Ascending aorta (tissue), 2 donors: Measurements from ENCODE around the gene FUT9. TPM values are rescaled to one million over a fixed set of nuclear protein-coding genes. Genes with fewer than 3 reads are reported as not detected.

Experiments
- DNase-seq, 2 donors: peaks; one replicate each; pipeline ENCODE4 v3.0.0-alpha.2; 2019; ENCODE audit warnings: low spot score in 2 of 2
- H3K27ac ChIP-seq, 2 donors: fragments of 200-600 bp; sonication (generic); one replicate each; pipeline ENCODE4 v1.5.1; 2016 to 2017; ENCODE audit warnings: mild to moderate bottlenecking in 1 of 2
- H3K27me3 ChIP-seq: fragments of 200-600 bp; sonication (generic); one replicate; pipeline ENCODE4 v1.5.1; 2017
- H3K36me3 ChIP-seq, 2 donors: fragments of 200-600 bp; sonication (generic); one replicate each; pipeline ENCODE4 v1.5.1; 2016
- H3K4me1 ChIP-seq, 2 donors: fragments of 200-600 bp; sonication (generic); one replicate each; pipeline ENCODE4 v1.5.1; 2016 to 2017; ENCODE audit warnings: mild to moderate bottlenecking in 1 of 2
- H3K4me3 ChIP-seq, 2 donors: fragments of 200-600 bp; sonication (generic); one replicate each; pipeline ENCODE4 v1.5.1; 2016 to 2017; ENCODE audit warnings: mild to moderate bottlenecking in 1 of 2
- H3K9me3 ChIP-seq, 2 donors: fragments of 200-600 bp; sonication (generic); one replicate each; pipeline ENCODE4 v1.5.1; 2016
- CTCF ChIP-seq, 3 experiments: fragments of 200-600 bp in 2 of 3; fragments of 450-650 bp in 1 of 3; sonication (generic) in 2 of 3; IDR thresholded peaks; one replicate each; pipeline ENCODE4 v1.5.1; 2016 to 2019; ENCODE audit warnings: antibody characterized with exemption in 3 of 3, mild to moderate bottlenecking in 1 of 3, moderate library complexity in 1 of 3
- intact Hi-C: fragments of 100-400 bp; cut with DNase I; formaldehyde crosslinking; loops from one replicate; pipeline ENCODE4 v1.15.1; 2023
- total RNA-seq: library from RNA; depleted of rRNA; stranded (reverse); fragments of >200 nt; gene quantifications from one replicate; pipeline ENCODE4 v1.1.0, GENCODE V29; 2016

FUT9 gene
- total RNA-seq, 1 donor from 2014 or later, result not detected

- Histone ChIP-seq H3K27me3 (no peaks in the 10 kb centered on the region), H3K36me3 (no peaks in the 10 kb centered on the region), H3K27ac (no peak overlapping the region), H3K4me3 (no peak overlapping the region), H3K9me3 (peaks cover 0 to 4% of the 10 kb centered on the region in 2 donors), H3K4me1 (no peaks in the 10 kb centered on the region)
- no peak for TF ChIP-seq CTCF (IDR thresholded peaks at IDR 0.05)
- no peak for DNase-seq
- intact Hi-C loops, result no loop called here
Measured at GRCh38 chr6:96124778-96125177, 109.0 kb downstream of the FUT9 start.

DNA sequence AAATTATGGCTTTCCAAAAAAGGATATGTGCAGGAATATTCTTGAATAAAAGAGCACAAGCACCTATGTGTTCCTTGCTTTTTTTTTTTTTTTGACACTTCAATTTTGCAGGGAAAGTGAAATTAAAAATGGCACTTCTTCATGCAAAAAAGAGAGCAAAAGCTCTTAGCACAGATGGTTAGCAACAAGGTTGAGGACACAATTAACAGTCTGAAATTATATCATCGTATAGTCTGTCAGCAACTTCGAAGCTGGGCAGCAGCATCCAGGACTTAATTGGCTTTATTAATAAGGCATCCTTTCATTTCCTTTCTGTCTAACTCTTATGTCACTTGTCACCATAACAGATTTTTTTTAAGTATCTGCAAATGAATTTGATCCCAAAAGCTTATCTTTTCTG, 122.6 kb downstream of the FUT9 start:
- no peak for DNase-seq
- Histone ChIP-seq H3K36me3 (no peaks in the 10 kb centered on the region), H3K4me3 (no peak overlapping the region), H3K27me3 (no peaks in the 10 kb centered on the region), H3K9me3 (no peaks in the 10 kb centered on the region), H3K27ac (no peak overlapping the region), H3K4me1 (no peaks in the 10 kb centered on the region)
- no peak for TF ChIP-seq CTCF (IDR thresholded peaks at IDR 0.05)
- intact Hi-C loops, result no loop called here

DNA sequence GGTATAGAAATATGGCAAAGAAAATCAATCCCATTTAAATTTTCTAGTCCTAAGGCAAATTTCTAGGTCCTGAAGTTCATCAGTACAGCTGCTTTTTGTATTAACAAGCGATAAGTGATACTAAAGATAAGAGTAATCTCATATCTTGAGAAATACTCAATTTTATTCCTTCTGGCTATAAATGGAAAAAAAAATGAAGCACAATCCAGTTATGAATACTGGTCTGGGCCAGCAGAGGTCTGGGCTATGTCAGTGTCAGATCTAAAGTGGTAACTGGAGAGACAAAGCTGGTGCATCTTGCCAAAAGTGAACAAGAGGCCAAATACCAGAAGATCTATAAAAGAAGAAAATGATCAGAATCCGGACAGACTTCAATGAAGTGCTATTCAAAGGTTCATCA, 126.4 kb downstream of the FUT9 start:
- no peaks in the 10 kb centered on the region for H3K4me1 ChIP-seq
- H3K36me3 ChIP-seq, result no peaks in the 10 kb centered on the region
- no peaks in the 10 kb centered on the region for H3K9me3 ChIP-seq
- no peak for DNase-seq
- no peak for TF ChIP-seq CTCF (IDR thresholded peaks at IDR 0.05)
- H3K27me3 ChIP-seq, result no peaks in the 10 kb centered on the region
- intact Hi-C loops, result no loop called here
- no peak overlapping the region for H3K4me3 ChIP-seq
- no peak overlapping the region for H3K27ac ChIP-seq

DNA sequence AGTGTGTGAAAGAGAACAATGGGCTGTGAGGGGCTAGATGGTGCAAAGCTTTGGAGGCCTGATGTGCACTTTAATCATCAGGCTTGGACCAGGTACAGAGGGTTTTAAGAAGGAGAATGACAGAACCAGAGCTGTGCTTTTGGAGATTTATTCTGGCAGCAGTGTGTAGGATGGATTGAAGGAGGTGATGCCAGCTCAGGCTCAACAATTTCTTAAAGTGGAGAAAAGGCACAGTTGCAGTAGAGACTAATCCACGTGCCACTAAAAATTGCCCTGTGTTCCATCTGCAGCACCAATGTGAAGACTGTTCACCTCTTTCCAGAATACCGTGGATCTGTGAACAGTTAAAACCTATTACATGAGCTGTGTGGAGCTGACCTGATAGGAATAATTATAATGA, 134.7 kb downstream of the FUT9 start:
- no peaks in the 10 kb centered on the region for H3K9me3 ChIP-seq
- H3K4me3 ChIP-seq, result no peak overlapping the region
- no peak overlapping the region for H3K27ac ChIP-seq
- no peaks in the 10 kb centered on the region for H3K27me3 ChIP-seq
- intact Hi-C loops, result no loop called here
- no peaks in the 10 kb centered on the region for H3K4me1 ChIP-seq
- no peak for TF ChIP-seq CTCF (IDR thresholded peaks at IDR 0.05)
- no peaks in the 10 kb centered on the region for H3K36me3 ChIP-seq
- no peak for DNase-seq

DNA sequence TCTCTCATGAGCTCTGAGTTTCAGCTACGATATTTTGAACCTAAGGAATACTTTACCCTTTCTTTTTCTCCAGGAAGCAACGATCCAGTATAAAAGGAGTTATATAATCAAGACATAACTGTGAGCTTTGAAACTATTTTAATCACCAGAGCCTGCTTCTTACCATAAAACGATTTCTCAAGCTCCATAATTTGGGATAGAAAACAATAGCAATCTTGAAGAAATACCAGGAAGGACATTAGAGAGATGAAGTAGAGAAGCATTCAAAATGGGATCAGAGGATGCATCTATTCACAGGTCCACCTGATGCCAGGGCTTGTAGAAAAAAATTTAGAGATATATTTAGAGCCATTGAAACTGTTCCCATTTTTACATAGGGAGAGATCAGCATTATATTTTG, 135.9 kb downstream of the FUT9 start:
- H3K27me3 ChIP-seq, result no peaks in the 10 kb centered on the region
- no peaks in the 10 kb centered on the region for H3K4me1 ChIP-seq
- H3K27ac ChIP-seq, result no peak overlapping the region
- no peaks in the 10 kb centered on the region for H3K9me3 ChIP-seq
- no peak for DNase-seq
- no peak for TF ChIP-seq CTCF (IDR thresholded peaks at IDR 0.05)
- intact Hi-C loops, result no loop called here
- no peaks in the 10 kb centered on the region for H3K36me3 ChIP-seq
- no peak overlapping the region for H3K4me3 ChIP-seq

GRCh38 chr6:96152114-96152708, 136.4 kb downstream of the FUT9 start:
- H3K36me3 ChIP-seq, result no peaks in the 10 kb centered on the region
- no peak overlapping the region for H3K4me3 ChIP-seq
- no peak for DNase-seq
- no peaks in the 10 kb centered on the region for H3K9me3 ChIP-seq
- H3K4me1 ChIP-seq, result no peaks in the 10 kb centered on the region
- intact Hi-C loops, result no loop called here
- H3K27ac ChIP-seq, result no peak overlapping the region
- TF ChIP-seq CTCF (IDR thresholded peaks at IDR 0.05), result no peak
- no peaks in the 10 kb centered on the region for H3K27me3 ChIP-seq
